ENCODE results near the gene CP.
"Not testable (repeated sequence)": the region's sequence is repeated elsewhere in the genome, so short reads cannot be mapped to it uniquely, and the experiment has no call there.

Gene CP

DNA sequence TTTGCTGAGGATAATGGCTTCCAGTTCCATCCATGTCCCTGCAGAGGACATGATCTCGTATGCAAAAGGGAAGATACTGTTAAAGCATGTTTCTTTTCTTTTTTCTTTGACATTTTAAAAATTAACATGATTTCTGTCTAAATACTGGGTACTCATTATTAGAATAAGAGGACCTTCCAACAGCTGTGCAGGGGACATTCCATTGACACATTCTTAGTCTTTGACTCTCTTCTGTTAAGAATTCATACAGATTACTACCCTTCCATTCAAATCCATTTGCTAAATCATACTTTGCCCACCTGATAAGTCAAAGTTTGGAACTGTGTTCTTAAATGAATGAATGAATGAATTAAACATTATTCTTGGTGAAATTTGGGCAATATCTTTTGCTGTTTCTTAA is 5.1 kb upstream of the CP start:
- DNase-seq = no peak

DNA sequence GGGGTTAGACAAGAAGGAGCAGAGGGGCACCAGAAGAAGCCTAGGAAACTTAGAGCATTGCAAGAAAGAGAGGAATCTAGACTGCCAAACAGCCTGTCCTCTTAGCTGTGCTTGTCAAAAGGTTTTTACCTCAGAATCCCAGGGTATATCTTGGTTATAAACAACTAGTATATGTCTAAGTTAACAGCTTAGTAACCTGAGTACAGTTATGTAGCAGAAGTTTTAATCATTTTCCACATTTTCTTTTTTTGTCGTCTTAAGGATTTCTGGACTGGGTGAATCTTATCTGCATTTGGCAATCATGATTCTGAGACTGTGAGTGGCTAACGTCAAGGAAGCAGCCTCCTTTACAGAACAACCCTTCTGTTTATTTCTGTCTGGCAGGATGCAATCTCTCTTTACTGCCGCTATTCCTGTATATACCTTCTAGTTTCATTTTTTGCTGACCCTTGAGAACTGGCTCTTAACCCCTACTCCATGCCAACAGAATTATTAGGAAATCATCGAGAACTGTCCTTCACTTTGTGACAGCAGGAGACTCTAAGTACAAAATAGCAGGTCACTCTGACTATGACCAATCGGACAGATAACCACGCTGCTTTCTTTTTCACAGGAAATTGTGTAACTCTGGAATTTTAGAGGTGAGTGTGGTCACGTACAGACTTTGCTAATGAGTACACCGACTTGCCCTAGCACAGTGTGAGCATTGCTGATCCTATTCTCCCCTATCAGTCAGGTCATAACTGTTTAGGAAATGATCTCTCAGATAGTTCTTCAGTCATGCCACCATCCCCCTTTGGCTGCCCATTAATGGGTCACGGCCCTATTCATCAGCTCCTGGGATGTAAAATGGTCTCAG is 3.3 kb upstream of the CP start:
- no peak for DNase-seq

DNA sequence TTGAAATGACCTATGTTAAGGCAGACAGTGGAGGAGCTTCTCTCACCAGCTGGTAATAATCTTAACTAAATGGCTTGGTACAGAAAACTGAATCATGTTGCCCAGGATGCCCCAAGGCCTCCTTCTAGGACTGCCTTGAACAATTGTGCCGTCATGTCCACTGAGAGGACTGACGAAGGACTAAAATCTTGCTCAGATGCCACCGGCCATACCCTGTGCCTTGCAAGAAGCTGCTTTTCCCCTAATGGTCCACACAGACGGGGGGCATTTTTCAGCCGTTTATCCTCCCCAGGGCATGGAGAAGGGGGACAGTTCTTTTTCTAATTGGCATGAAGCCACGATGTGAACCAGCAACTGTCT is 1.8 kb upstream of the CP start:
- DNase-seq = no peak

DNA sequence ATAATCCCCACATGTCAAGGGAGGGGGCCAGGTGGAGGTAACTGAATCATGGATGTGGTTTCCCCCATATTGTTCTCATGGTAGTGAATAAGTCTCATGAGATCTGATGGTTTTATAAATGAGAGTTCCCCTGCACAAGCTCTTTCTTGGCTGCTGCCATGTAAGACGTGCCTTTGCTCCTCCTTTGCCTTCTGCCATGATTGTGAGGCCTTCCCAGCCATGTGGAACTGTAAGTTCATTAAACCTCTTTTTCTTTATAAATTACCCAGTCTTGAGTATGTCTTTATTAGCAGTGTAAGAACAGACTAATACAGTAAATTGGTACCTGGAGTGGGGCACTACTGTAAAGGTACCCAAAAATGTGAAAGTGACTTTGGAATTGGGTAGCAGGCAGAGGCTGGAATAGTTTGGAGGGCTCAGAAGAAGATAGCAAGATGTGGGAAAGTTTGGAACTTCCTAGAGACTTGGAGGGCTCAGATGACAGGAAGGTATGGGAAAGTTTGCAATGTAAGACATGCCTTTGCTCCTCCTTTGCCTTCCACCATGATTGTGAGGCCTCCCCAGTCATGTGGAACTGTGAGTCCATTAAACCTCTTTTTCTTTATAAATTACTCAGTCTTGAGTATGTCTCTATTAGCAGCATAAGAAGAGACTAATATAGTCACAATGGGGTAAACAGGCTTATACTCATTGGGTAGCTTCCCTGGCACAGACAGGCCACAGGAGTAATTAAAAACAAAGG is 2.1 kb downstream of the CP start:
- DNase-seq = not testable (repeated sequence)

DNA sequence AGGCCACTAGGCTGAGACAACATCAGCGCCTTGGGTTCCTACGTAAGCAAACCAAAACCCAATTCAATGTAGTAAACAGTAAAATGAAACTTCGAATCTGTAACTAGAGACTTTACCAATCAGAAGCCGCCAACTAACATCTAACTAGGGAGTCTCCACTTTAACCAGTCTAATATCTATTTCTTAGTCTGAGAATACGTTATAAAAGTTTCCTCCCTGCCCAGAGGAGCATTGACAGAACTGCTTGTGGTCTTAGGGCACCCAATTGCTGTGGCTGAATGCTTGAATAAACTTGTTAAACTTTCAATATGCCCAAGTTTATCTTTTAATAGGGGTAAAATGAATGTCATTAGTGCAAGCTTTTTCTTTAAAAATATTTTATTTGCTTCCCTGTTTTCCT is 4.3 kb downstream of the CP start:
- no peak for DNase-seq

DNA sequence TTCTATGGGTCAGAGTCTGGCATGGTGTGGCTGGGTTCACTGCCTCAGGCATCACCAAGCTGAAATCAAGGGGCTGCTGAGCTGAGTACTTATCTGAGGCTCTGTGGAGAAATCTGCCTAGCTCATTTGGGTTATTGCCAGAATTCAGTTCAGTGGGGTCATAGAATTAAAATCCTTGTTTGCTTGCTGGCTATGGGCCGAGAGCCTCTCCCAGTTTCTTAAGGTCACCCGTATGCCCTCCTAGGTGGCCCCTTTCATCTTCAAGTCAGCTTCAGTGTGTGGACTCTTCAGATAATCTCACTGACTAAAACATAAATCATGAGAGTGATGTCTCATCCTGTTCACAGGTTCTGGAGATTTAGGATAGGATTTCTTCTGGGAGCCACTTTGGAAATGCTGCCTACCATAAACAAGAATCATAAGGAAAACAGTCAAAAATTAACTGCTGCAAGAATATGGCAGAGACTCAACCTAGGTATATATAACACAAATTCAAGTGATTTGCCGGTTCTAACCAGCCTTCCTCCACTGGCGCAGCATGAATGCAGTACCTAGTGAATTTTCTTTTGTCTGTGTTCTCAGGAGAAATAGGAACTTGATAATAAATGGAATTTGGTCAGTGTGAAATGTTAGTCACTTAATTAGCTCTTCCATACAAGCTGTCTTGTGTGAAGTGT is 5.3 kb downstream of the CP start:
- DNase-seq = no peak

DNA sequence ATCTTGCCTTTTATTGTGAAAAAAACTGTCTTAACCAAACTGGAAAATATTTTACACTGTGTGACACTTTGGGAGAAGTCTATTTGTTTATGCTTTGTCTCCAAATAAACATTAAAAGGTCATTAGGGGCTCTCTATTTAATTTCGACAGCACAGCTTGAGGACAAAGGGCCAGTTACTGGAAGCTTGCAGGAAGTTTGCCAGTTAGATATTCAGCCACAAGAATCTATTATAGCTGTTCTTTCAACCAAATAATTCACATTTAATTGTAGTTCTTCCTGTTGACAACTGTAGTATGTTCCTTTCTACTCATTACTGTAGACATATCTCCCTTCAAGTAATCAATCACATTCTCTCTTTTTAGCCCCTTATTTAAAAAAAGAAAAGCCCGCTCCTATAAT is 6.1 kb downstream of the CP start:
- DNase-seq = no peak

DNA sequence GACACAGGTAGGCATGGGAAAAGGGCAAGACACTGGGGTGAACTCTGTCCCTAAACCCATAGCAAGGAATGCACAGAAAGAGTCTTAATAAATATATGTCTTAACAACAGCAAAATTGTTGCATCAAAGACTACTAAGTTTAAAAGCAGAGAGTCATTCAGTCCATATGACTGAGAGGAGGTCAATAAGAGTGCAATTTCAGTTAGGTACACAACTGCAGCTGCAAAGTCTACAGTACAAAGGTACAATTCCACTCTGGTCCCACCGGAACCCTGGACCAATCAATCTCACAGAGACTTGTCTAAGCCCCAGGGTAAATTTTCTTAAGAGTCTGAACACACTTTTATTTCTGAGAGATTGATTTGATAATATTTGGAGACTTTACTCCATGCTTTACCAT is 6.9 kb downstream of the CP start:
- DNase-seq = no peak

DNA sequence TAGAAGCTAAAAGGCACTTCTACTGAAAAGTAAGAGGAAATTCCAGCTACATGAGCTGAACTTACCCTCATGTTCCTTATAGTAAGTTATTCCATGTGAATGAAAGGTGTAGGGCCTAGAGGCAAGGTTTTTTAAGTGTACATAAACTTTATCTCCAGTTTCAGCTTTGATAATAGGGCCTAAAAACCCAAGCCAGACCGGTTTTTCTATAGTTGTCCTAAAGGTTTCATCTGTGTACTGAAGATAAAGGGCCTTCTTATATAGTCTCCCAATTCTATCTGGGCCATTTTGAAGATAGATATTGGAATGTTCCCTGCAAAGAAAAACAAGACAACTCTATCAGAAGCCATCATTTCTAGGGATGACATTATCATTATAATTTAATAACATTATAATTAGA is 9.2 kb downstream of the CP start:
- no peak for DNase-seq

DNA sequence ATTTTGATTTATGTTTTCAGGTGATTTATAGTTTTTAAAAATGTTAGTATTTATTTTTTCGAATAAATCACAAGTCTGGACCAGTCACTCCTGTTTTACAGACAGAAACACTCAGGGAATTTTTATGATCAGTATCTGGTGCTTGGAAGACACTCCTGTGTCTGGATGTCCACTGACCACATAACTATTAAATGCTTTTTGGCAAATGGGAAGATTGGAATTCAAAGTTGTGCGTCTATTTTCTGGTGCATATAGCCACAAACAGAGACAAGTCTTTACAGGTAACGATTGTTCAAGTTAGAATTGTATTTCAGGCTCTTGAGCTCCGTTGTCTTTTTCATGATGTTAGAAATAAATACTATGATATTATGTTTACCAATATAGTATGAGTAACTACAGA is 12.2 kb downstream of the CP start:
- no peak for DNase-seq

DNA sequence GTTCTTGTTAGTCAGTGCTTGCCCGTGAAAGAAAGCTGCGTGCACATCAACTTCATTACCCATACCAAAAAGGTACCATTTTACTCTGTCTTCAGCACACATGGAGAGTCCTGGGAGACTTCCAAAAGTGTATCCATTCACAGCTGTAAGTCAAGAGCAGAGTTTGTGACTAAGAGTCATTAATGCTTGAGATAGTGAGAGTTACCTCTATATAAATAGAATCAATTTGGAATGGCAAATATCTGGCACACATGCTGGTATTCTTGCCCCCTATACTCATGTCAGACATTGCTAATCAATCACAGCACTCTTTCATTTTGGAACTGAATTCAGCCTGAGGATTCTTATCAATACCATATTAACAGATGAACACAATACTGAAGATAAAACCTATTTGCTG is 14.2 kb downstream of the CP start:
- no peak for DNase-seq

DNA sequence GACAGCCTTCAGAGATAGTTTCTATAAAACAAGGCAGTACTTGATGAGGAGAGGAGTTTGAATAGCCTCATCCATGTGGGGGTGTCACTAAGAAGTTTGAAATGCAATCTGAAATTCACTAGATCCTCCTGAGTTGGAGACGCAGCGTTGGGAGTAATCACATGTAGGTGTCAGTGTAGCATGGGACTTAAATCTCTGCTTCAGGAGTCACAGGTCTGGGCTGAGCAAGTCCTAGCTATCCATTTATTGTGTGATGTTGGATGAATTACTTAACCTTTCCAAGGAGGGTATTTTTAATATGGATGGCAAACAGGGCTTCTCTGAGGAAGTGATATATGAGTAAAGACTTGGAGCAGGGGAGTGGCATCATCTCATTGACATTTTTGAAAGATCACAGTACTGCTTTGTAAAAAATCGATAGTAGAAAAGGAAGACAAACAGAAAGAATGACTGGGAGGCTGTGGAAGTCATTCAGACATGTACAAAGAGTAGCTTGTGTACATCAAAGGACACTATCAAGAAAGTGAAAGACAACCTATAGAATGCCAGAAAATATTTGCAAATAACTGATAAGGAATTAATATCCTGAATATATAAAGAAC is 17.1 kb downstream of the CP start:
- DNase-seq = no peak

DNA sequence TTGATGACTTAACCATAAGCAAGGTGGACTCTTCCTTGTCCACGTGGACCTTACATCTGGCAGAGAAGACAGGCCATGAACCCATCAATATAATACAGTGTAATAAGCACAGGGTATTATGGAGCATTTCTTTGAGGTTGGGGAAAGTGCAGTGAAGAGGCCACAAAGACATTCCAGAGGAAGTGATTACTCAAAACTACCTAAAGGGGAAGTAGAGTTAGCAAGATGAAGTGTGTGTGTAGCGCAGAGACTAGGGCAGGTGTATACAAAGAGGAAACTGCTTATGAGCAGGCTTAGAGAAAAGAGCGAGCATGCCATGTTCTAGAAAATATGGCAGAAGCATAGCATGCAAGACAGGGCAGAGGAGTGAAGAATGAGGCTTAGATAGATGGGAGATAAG is 17.9 kb downstream of the CP start:
- DNase-seq = no peak

DNA sequence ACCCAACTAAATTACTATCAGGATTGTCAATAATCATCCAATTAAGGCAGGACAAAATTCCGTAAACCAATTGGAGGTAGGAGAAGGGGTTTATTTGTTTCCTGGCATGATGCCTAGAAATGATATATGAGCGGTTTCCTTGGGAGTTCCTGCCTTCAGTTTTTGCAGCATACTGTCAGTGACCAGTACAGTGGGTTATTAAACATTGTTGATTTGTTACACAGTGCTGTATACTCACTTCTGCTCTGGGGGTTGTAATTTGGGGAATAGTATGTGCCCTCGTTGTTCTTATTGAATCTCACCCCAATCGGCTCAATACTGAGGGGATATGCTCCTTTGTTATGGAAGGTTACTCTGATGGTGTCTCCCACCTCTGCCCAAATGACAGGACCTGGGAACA is 22.2 kb downstream of the CP start:
- DNase-seq = peak; percentile 34

DNA sequence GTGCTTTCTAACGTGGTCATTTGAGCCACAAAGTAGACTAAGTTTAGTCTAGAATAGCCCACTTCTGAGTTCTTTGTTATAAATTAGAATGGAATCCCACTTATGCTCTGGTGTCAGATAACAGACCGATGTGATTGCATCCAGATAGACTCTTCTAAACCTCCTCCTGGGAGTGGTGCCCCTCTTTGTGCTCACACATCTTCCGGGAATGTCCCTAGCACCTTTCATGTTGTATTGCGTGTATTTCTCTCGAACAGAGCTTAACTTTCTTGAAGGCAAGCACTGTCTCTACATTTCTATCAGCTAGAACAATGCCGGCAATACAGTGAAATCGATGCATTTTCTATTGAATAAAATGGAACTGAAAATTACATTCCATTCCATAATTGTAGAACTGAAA is 23.0 kb downstream of the CP start:
- no peak for DNase-seq

DNA sequence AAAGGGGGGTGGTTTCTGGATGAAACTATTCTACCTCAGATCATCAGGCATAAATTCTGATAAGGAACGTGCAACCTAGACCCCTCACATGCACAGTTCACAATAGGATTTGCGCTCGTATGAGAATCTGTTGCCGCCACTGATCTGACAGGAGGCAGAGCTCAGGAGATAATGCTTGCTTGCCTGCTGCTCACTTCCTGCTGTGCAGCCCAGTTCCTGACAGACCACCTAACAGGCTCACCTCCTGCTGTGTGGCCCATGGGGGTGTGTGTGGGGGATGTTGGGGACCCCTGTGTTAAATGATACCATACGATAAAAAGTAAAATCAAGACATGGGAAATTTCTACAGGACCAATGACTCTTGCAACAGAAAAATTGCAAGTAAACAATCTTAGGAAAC is 24.0 kb downstream of the CP start:
- DNase-seq = no peak

DNA sequence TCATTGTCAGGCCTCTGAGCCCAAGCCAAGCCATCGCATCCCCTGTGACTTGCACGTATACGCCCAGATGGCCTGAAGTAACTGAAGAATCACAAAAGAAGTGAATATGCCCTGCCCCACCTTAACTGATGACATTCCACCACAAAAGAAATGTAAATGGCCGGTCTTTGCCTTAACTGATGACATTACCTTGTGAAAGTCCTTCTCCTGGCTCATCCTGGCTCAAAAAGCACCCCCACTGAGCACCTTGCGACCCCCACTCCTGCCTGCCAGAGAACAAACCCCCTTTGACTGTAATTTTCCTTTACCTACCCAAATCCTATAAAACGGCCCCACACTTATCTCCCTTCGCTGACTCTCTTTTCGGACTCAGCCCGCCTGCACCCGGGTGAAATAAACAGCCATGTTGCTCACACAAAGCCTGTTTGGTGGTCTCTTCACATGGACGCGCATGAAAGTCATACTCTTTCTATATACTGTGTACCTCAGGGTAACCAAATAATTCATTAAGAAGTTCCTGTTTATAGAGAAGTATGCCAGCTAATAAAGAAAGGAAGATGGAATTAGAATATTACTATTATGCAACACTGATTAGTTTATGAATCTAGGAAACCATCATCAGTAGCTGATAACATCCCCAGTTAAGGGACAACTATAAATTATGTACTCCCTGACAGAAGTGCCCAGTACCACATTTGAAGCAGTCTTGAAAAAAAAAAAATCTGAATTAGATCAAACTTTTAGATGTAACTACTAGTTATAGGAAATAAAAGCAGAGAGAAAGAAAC is 24.6 kb downstream of the CP start:
- DNase-seq = not testable (repeated sequence)

DNA sequence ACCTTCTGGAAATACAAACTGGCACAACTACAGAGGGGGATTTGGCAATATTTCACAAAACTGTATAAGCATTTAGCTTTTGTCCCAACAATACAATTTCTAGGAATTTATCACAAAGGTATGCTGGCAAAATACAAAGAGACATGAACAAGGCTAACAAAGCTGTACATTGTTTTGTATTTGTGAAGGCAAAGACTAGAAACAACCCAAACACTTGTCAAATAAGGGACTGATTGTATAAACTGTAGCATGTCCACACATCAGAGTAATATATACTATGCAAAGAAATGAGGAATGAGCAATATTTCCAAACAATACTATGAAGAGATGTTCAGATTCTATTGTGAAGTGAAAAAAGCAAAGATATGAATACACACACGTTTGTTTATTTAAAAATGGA is 26.4 kb downstream of the CP start:
- no peak for DNase-seq

DNA sequence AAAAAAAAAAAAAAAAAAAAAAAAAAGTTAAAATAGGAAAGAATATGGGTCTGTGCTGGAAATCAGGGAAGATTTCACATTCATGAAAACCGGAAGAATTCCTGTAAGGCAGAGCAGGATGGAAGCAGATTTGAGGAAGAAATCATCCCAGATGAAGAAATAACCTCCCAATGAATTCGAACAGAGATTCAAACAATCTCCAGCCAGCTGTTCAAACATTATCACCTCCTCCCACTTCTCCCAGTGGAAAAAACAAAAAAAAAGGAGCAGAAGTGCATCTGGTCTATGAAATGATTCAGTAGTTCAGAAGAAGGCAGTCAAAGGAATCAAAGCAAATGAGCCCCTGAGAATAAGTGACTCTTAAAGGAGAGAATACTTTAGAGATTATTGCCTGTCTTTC is 33.1 kb downstream of the CP start:
- peak; percentile 25 for DNase-seq

DNA sequence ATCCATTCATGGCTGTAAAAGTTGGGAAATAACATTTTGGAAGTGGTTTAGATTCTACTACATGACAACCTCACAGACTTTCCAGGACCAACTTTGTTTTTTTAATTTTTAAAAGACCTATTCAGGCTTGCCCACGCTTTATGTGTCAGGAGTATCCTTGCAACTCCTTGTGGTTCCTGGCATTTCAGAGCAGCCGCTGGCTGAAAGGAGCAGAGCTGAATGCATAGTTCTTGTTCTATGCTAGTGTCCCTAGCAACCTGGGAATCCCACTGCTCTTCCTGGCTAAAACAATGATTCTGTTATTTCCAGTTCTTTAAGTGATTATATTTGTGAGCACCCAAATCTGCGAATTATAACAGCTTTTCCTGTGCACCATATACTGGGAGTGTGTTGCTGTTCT is 34.9 kb downstream of the CP start:
- no peak for DNase-seq

DNA sequence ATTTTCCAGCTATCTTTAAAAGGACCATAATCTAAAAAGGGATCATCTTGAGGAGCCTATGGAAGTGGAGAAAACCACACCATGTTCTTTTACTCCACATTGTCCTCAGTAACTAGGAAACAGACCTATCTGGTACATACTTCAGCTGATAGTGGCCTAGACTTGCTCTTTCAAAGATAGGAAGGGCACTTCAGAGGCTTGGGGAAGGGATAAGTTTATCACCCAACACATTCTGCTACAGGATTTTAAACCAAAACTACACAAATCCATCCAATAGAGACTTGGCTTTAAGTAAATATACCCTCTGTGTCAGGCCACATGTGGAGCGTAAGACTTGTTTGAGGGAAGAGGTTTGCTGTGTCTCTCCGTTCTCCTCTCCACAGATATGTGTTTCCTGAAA is 35.4 kb downstream of the CP start:
- no peak for DNase-seq

DNA sequence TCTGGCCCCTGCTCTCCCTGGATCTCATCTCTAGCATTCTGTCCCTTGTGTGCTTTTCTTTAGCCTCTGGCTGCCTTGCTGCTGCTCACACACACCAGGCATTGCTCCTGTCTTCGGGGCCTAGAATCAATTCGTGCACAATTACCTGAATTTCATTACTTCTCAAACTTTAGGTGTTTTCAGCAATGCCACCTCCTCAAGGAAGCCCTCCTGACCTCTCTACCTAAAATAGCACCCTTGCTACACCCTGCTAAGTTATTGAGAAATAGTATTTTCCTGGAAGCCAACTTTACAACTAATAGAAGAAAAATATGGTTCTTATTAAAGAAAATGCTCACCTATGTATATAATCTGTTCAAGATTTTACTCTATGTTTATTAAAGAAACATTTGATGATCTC is 40.4 kb downstream of the CP start:
- no peak for DNase-seq

DNA sequence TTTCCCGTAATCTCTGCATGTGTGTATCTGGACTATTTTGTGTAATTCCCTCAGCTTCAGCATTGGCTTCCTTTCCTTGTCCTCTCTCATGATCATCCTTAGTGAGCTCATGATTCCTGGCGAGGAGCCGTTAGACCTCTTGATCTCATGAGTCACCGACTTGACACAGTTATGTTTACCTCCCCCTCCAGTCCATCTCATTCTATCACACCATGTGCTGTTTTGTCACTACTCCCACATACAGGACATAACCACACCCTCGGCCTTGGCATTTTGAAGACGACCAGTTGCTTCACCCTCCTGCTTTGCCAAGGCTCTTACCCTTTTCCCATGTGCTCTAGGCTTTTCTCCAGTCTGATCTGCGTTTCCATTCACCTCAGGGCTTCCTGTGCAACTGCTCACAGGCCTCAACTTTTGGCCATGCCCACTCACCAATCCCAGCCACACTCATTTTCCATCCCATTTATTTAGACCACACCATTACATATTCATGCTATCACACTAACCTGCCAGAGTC is 41.5 kb downstream of the CP start:
- no peak for DNase-seq
